ENCODE data around the gene CDHR4. TPM values are rescaled to one million over a fixed set of nuclear protein-coding genes. Genes with fewer than 3 reads are reported as not detected.
"Not testable (repeated sequence)": the region's sequence is repeated elsewhere in the genome, so short reads cannot be mapped to it uniquely, and the experiment has no call there.

Gene CDHR4
- total and polyA plus RNA-seq, 11 donors: not detected

DNA sequence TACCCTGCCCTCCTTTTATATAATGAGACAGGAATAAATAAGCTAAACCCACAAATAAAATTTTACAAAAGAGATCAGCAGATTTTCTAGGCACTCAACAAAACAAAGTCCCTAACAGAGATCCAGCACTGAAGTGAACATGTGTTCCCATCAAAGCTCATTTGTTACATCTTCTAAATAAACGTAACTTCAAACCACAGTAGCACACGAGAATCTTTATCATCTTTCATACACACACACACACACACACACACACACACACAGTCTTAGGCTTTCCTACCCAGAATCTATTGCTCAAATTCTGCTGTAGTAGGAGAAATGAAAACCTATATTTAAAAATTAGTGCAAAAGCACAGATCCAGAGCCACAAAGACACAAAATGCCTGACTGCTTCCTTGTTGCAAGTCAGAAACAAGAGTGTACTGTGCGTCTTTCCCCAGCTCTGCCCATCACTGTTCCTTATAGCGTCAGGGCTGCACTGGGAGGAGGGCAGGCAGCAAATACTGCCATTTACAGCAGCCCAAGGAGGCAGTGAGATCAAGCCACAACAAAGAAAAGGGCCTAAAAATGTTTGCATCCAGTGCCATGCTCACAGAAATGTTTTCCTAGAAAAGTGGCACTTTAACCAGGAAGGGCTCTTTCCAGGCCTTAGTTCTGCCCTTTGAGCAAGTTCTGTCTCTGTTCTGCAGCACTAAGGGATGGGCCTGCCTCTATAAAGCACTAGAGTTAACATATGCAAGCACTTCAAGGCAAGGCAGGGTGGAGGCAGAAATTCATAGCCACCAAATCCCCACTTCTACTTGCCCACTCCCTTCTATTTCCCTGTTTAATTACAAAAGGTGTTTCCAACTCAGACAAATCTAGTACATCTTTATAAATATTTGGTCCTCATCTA lies 19.3 kb downstream of the CDHR4 start:
- DNase-seq: no peak
- WGBS, 4 donors: 62 to 66% (median 65%) methylated on average over 4 of the region's 4 CpGs
- TF ChIP-seq POLR2A (IDR thresholded peaks at IDR 0.05): no peak
- TF ChIP-seq, protein P1, sequence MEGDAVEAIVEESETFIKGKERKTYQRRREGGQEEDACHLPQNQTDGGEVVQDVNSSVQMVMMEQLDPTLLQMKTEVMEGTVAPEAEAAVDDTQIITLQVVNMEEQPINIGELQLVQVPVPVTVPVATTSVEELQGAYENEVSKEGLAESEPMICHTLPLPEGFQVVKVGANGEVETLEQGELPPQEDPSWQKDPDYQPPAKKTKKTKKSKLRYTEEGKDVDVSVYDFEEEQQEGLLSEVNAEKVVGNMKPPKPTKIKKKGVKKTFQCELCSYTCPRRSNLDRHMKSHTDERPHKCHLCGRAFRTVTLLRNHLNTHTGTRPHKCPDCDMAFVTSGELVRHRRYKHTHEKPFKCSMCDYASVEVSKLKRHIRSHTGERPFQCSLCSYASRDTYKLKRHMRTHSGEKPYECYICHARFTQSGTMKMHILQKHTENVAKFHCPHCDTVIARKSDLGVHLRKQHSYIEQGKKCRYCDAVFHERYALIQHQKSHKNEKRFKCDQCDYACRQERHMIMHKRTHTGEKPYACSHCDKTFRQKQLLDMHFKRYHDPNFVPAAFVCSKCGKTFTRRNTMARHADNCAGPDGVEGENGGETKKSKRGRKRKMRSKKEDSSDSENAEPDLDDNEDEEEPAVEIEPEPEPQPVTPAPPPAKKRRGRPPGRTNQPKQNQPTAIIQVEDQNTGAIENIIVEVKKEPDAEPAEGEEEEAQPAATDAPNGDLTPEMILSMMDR (IDR thresholded peaks at IDR 0.05): no peak
- H3K36me3 ChIP-seq: peaks cover 0 to 63% (median 40%) of the 10 kb centered on the region in 9 donors
- no peaks in the 10 kb centered on the region for H3K9me3 ChIP-seq
- H3K4me3 ChIP-seq: no peak overlapping the region
- no peak for ATAC-seq
- no peak overlapping the region for H3K27ac ChIP-seq
- H3K4me1 ChIP-seq: peaks cover 0 to 41% (median 21%) of the 10 kb centered on the region in 12 donors
- H3K27me3 ChIP-seq: no peaks in the 10 kb centered on the region
- intact Hi-C loops (cut with DNase I): no loop called here

DNA sequence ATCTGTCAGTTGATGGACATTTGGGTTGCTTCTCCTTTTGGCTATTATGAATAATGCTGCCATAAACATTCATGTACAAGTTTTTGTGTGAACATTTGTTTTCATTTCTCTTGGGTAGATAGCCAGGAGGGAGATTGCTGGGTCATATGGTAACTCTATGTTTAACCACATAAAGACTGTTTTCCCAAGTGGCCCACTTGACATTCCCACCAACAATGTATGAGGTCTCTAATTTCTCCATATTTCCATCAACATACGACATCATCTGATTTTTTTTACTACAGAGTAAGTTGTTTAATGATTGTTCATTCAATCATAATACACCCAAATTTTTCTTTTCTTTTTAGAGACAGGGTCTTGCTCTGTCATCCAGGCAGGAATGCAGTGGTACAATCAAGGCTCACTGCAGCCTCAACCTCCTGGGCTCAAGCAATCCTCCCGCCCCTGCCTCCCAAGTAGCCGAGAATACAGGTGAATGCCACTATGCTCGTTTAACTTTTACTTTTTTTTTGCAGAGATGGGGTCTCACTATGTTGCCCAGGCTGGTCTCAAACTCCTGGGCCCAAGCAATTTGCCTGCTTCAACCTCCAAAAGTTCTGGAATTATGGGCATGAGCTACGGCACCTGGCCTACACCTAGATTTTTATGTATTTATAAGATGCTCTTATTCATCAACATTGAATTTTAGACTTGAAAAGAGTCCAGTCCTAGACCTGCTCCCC lies 20.2 kb downstream of the CDHR4 start:
- Histone ChIP-seq H3K9me3 (no peaks in the 10 kb centered on the region), H3K27me3 (no peaks in the 10 kb centered on the region), H3K4me3 (no peak overlapping the region), H3K36me3 (peaks cover 0 to 61% (median 39%) of the 10 kb centered on the region in 9 donors), H3K4me1 (peaks cover 0 to 35% (median 15%) of the 10 kb centered on the region in 12 donors), H3K27ac (no peak overlapping the region)
- TF ChIP-seq POLR2A (IDR thresholded peaks at IDR 0.05): no peak
- TF ChIP-seq, protein P1 (IDR thresholded peaks at IDR 0.05): no peak
- 83 to 95% (median 93%) methylated on average over 5 of the region's 5 CpGs for WGBS, 4 donors
- no peak for ATAC-seq
- intact Hi-C loops (cut with DNase I): no loop called here
- no peak for DNase-seq

DNA sequence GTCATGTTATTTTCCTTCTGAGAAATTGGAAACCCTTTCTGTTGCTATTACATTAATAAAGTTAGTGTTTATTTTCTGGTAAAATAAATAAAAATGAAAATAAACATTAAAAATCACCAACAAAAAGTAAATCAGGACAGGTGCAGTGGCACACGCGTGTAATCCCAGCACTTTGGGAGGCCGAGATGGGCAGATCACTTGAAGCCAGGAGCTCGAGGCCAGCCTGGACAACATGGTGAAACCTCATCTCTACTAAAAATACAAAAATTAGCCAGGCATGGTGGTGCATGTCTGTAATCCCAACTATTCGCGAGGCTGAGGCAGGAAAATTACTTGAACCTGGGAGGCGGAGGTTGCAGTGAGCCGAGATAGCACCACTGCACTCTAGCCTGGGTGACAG lies 23.6 kb downstream of the CDHR4 start:
- Histone ChIP-seq H3K36me3 (peaks cover 0 to 33% (median 25%) of the 10 kb centered on the region in 9 donors), H3K4me1 (peaks cover 0 to 18% (median 2%) of the 10 kb centered on the region in 12 donors)
- DNase-seq; H3K4me3 ChIP-seq; ATAC-seq; H3K27ac ChIP-seq; intact Hi-C loops (cut with DNase I); H3K27me3 ChIP-seq; H3K9me3 ChIP-seq: not testable (repeated sequence)
- WGBS, 4 donors: 91 to 95% (median 92%) methylated on average over 8 of the region's 8 CpGs

DNA sequence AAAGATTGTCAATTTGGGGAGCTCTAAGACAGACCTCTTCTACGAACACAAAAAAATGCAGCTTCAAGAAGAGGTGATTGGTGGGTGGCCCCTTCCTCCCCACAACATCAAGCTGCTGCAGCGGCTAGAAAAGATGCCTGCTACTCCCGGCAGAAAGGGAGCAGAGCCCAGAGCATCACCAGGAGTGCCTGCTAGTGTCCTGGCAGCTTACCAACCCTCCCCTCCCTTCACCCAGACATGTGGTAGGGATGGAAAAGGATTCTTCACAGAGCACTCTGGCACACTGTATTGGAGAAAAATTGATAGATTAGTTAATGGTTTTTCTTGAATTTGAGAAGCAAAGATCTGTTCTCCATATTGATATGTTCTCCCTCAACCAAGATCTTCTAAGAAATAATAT lies 24.1 kb downstream of the CDHR4 start:
- no peak for DNase-seq
- peak in 3 of 4 donors; percentile 29 to 62 (median 52) for ATAC-seq
- WGBS, 4 donors: 44 to 79% (median 49%) methylated on average over 3 of the region's 3 CpGs
- Histone ChIP-seq H3K27me3 (no peaks in the 10 kb centered on the region), H3K27ac (no peak overlapping the region), H3K9me3 (no peaks in the 10 kb centered on the region), H3K4me3 (no peak overlapping the region), H3K36me3 (peaks cover 0 to 31% (median 25%) of the 10 kb centered on the region in 9 donors), H3K4me1 (peaks cover 0 to 13% (median 1%) of the 10 kb centered on the region in 12 donors)
- no peak for TF ChIP-seq POLR2A (IDR thresholded peaks at IDR 0.05)
- TF ChIP-seq, protein P1 (IDR thresholded peaks at IDR 0.05): no peak
- intact Hi-C loops (cut with DNase I): no loop called here

Measured in heart left ventricle (tissue), 16 donors.